ENCODE results near the gene PTPN21. TPM values are rescaled to one million over a fixed set of nuclear protein-coding genes. Genes with fewer than 3 reads are reported as not detected.

PTPN21 gene
- total and polyA plus RNA-seq, 9 of the 15 experiments (the other 6 are each of a cell fraction or from before 2014, with no cell fraction given), result 0.06 to 1.9 (median 0.94) TPM

GRCh38 chr14:88554457-88555286, at the start of gene PTPN21 (continued):
- TF ChIP-seq, protein P1, sequence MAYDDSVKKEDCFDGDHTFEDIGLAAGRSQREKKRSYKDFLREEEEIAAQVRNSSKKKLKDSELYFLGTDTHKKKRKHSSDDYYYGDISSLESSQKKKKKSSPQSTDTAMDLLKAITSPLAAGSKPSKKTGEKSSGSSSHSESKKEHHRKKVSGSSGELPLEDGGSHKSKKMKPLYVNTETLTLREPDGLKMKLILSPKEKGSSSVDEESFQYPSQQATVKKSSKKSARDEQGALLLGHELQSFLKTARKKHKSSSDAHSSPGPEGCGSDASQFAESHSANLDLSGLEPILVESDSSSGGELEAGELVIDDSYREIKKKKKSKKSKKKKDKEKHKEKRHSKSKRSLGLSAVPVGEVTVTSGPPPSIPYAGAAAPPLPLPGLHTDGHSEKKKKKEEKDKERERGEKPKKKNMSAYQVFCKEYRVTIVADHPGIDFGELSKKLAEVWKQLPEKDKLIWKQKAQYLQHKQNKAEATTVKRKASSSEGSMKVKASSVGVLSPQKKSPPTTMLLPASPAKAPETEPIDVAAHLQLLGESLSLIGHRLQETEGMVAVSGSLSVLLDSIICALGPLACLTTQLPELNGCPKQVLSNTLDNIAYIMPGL (CRISPR knock-in tag; IDR thresholded peaks at IDR 0.05), result no peak
- TF ChIP-seq NFIX (CRISPR knock-in tag; IDR thresholded peaks at IDR 0.05; ENCODE audit: low read depth) (no peak), BRF2 (IDR thresholded peaks at IDR 0.05; ENCODE audit: borderline replicate concordance, insufficient read depth, insufficient read length) (no peak), ZBTB1 (CRISPR knock-in tag; IDR thresholded peaks at IDR 0.05; ENCODE audit: borderline replicate concordance, low read depth) (no peak), SAP30 (IDR thresholded peaks at IDR 0.05; ENCODE audit: borderline replicate concordance, insufficient read depth, low read depth, low read length, poor library complexity, severe bottlenecking) (no peak), PTTG1 (tag; IDR thresholded peaks at IDR 0.05; ENCODE audit: low read depth) (no peak), ELF2 (CRISPR knock-in tag; IDR thresholded peaks at IDR 0.05) (no peak), BRD4 (IDR thresholded peaks at IDR 0.05) (no peak), PPARD (CRISPR knock-in tag; IDR thresholded peaks at IDR 0.05) (no peak), PRPF4 (IDR thresholded peaks at IDR 0.05; ENCODE audit: insufficient read depth, low read depth, low read length, poor library complexity, severe bottlenecking) (no peak), NFE2 (IDR thresholded peaks at IDR 0.05; ENCODE audit: low read depth) (no peak), HSF4 (CRISPR knock-in tag; IDR thresholded peaks at IDR 0.05; ENCODE audit: borderline replicate concordance) (no peak), ATF7 (IDR thresholded peaks at IDR 0.05) (peak; percentile 91), POLR2A (conservative IDR thresholded peaks at IDR 0.05) (no peak), KAT2B (IDR thresholded peaks at IDR 0.05; ENCODE audit: low read depth, low read length) (no peak), OTX1 (CRISPR knock-in tag; IDR thresholded peaks at IDR 0.05) (no peak), RHOXF2B (CRISPR knock-in tag; conservative IDR thresholded peaks at IDR 0.05) (no peak), ZNF668 (CRISPR knock-in tag; IDR thresholded peaks at IDR 0.05) (no peak), WHSC1 (IDR thresholded peaks at IDR 0.05; ENCODE audit: low read length) (no peak), NFYB (IDR thresholded peaks at IDR 0.05; ENCODE audit: extremely low read depth, insufficient read length) (no peak)
- TF ChIP-seq, protein P2, sequence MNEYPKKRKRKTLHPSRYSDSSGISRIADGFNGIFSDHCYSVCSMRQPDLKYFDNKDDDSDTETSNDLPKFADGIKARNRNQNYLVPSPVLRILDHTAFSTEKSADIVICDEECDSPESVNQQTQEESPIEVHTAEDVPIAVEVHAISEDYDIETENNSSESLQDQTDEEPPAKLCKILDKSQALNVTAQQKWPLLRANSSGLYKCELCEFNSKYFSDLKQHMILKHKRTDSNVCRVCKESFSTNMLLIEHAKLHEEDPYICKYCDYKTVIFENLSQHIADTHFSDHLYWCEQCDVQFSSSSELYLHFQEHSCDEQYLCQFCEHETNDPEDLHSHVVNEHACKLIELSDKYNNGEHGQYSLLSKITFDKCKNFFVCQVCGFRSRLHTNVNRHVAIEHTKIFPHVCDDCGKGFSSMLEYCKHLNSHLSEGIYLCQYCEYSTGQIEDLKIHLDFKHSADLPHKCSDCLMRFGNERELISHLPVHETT (CRISPR knock-in tag; conservative IDR thresholded peaks at IDR 0.05 in 1 of 2, IDR thresholded peaks at IDR 0.05 in 1 of 2), result peak in 1 of 2 experiments; percentile 43; a peak in 1 of 4 replicates
- TF ChIP-seq, protein P3, sequence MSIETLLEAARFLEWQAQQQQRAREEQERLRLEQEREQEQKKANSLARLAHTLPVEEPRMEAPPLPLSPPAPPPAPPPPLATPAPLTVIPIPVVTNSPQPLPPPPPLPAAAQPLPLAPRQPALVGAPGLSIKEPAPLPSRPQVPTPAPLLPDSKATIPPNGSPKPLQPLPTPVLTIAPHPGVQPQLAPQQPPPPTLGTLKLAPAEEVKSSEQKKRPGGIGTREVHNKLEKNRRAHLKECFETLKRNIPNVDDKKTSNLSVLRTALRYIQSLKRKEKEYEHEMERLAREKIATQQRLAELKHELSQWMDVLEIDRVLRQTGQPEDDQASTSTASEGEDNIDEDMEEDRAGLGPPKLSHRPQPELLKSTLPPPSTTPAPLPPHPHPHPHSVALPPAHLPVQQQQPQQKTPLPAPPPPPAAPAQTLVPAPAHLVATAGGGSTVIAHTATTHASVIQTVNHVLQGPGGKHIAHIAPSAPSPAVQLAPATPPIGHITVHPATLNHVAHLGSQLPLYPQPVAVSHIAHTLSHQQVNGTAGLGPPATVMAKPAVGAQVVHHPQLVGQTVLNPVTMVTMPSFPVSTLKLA (conservative IDR thresholded peaks at IDR 0.05), result peak in 1 of 2 experiments; percentile 31; a peak in 1 of 4 replicates
